SHP77 treated with DMSO at 0.1 percent for 48 hours (cell line): ENCODE measurements around the gene LTBP2.

ENCODE experiments used
- DNase-seq: peaks from one replicate; lab custom pipeline; 2025; lab: John Stamatoyannopoulos, UW

LTBP2 gene

GRCh38 chr14:74611650-74612349 lies at the start of gene LTBP2:
TSS of gene LTBP2 (minus strand) at chr14:74612237. CDS start at chr14:74611944, 293 bp downstream.
- no peak for DNase-seq

GRCh38 chr14:74660863-74661262 lies 48.8 kb upstream of the LTBP2 start:
- DNase-seq = no peak

GRCh38 chr14:74660167-74660566 lies 48.1 kb upstream of the LTBP2 start:
- no peak for DNase-seq

GRCh38 chr14:74658535-74659131 lies 46.6 kb upstream of the LTBP2 start:
- DNase-seq = no peak

- DNase-seq = no peak
These were observed 44.9 kb upstream of the LTBP2 start for GRCh38 chr14:74656964-74657363.

- DNase-seq = no peak
These were observed 43.8 kb upstream of the LTBP2 start for GRCh38 chr14:74655599-74656395.

GRCh38 chr14:74654931-74655330 lies 42.9 kb upstream of the LTBP2 start:
- no peak for DNase-seq

GRCh38 chr14:74653386-74654138 lies 41.5 kb upstream of the LTBP2 start:
- DNase-seq = no peak

GRCh38 chr14:74652541-74652940 lies 40.5 kb upstream of the LTBP2 start:
- no peak for DNase-seq

GRCh38 chr14:74650927-74651686 lies 39.1 kb upstream of the LTBP2 start:
- DNase-seq = no peak

GRCh38 chr14:74649673-74650072 lies 37.6 kb upstream of the LTBP2 start:
- no peak for DNase-seq

- no peak for DNase-seq
These were observed 37.1 kb upstream of the LTBP2 start for GRCh38 chr14:74649167-74649566.

GRCh38 chr14:74648601-74649000 lies 36.6 kb upstream of the LTBP2 start:
- no peak for DNase-seq

- DNase-seq = peak; percentile 34
These were observed 35.8 kb upstream of the LTBP2 start for GRCh38 chr14:74647678-74648461.

GRCh38 chr14:74647061-74647677 lies 35.1 kb upstream of the LTBP2 start:
- no peak for DNase-seq

GRCh38 chr14:74645756-74646470 lies 33.9 kb upstream of the LTBP2 start:
- no peak for DNase-seq

GRCh38 chr14:74645244-74645643 lies 33.2 kb upstream of the LTBP2 start:
- no peak for DNase-seq

- no peak for DNase-seq
These were observed 29.8 kb upstream of the LTBP2 start for GRCh38 chr14:74641601-74642391.

GRCh38 chr14:74638966-74639365 lies 26.9 kb upstream of the LTBP2 start:
- DNase-seq = no peak
